Activated CD4-positive, alpha-beta T cell treated with anti-CD3 and anti-CD28 coated beads for 36 hours (primary cell): ENCODE measurements around the gene ZNF335. TPM values are rescaled to one million over a fixed set of nuclear protein-coding genes. Genes with fewer than 3 reads are reported as not detected.

Experiments used
- ATAC-seq: fragments of 200-7000 bp; cut with Tn5 transposase; one replicate; pipeline ENCODE4 v1.10.0; 2021; ENCODE audit warnings: mild to moderate bottlenecking, moderate library complexity
- CTCF ChIA-PET: fragments of 350-600 bp; sonication (Branson Sonifier 250); formaldehyde crosslinking; loops from one replicate; lab custom pipeline; 2021; ENCODE audit warnings: antibody characterized with exemption; lab: Charles Lee
- POLR2A ChIA-PET: fragments of 350-600 bp; sonication (Branson Sonifier 250); formaldehyde crosslinking; loops from one replicate; lab custom pipeline; 2021; ENCODE audit warnings: antibody characterized with exemption, inconsistent platforms; lab: Charles Lee
- DNase-seq: peaks from one replicate; pipeline ENCODE4 v3.0.0-alpha.2; 2020
- H3K27ac Mint-ChIP-seq: one replicate; pipeline ENCODE4 v1.8.0; 2021; ENCODE audit warnings: mixed read lengths
- H3K27me3 Mint-ChIP-seq: one replicate; pipeline ENCODE4 v1.8.0; 2021; ENCODE audit warnings: mixed read lengths
- H3K36me3 Mint-ChIP-seq: one replicate; pipeline ENCODE4 v1.8.0; 2021; ENCODE audit warnings: low read depth, mixed read lengths
- H3K4me1 Mint-ChIP-seq: one replicate; pipeline ENCODE4 v1.8.0; 2021; ENCODE audit warnings: mixed read lengths
- H3K4me3 Mint-ChIP-seq: one replicate; pipeline ENCODE4 v1.8.0; 2021; ENCODE audit warnings: mild to moderate bottlenecking, moderate library complexity, mixed read lengths
- H3K9me3 Mint-ChIP-seq: one replicate; pipeline ENCODE4 v1.8.0; 2021; ENCODE audit warnings: low read depth, mixed read lengths
- intact Hi-C, 2 experiments: fragments of 100-400 bp; cut with DNase I in 1 of 2; cut with micrococcal nuclease in 1 of 2; formaldehyde crosslinking; loops; one replicate each; pipeline versions ENCODE4 v1.14.2 to v1.15.1; 2022 to 2024; cut with DNase I, micrococcal nuclease
- total RNA-seq, 2 experiments: library from RNA; stranded (reverse); gene quantifications; one replicate each; pipeline ENCODE4 v1.2.3, GENCODE V29; 2021

The ZNF335 gene
- total RNA-seq, 2 experiments from 2014 or later: 27.4 to 28.9 TPM

DNA sequence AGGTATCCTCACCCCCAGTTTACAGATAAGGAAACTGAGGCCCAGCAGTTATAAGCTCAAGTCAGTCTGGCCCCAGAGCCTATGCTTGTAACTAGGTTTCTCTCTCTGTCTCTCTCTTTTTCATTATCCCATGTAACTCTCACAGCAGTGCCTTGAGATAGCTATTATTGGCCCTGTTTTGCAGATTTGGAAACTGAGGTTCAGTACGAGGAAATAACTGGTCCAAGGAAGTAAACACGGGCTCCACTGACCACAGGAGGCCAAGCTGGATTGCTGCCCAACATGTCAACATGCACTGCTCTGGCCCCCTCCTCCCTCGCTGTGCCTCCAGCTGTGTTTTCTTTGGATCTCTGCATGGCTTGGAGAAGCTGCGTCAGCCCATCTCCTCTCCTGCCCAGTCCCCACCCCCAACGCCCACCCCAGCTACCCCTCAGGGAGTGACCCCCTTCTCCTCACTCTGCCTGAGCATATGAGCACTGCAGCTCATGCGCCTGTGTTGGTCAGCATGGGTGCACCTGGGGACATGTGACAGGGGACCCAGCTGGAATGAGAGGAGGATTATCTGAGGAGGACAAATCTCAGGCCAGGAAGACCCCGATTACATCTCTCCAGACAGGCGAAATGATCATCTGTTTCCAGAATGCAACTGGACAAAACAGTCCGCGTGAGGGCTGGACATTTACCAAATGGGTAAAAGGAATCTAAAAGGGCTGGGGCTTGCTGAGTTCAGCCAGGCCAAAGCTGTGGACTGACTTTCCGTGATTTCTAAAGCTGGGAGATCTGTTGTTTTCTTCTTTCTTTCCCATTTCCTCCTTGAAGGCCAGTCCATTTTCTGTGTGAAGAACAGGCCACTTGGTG, 52.2 kb downstream of the ZNF335 start:
- Mint-ChIP-seq H3K27me3 (peaks cover 16% of the 10 kb centered on the region), H3K27ac (no peak overlapping the region), H3K4me1 (peaks cover 5% of the 10 kb centered on the region), H3K9me3 (no peaks in the 10 kb centered on the region), H3K4me3 (no peak overlapping the region), H3K36me3 (no peaks in the 10 kb centered on the region)
- ATAC-seq (no peak), DNase-seq (no peak)
- POLR2A ChIA-PET: interaction anchor here (0.6 kb wide), 1 partner anchor 599 kb away, joined by 3 read pairs; no protein-coding TSS in a partner anchor
- intact Hi-C loops: no loop called here
- CTCF ChIA-PET: interaction anchor here (0.5 to 1.4 kb wide), 4 partner anchors 9 to 50 kb away, joined by 3 to 5 read pairs (median 4); partner anchors contain the start of genes CTSA and NEURL2

DNA sequence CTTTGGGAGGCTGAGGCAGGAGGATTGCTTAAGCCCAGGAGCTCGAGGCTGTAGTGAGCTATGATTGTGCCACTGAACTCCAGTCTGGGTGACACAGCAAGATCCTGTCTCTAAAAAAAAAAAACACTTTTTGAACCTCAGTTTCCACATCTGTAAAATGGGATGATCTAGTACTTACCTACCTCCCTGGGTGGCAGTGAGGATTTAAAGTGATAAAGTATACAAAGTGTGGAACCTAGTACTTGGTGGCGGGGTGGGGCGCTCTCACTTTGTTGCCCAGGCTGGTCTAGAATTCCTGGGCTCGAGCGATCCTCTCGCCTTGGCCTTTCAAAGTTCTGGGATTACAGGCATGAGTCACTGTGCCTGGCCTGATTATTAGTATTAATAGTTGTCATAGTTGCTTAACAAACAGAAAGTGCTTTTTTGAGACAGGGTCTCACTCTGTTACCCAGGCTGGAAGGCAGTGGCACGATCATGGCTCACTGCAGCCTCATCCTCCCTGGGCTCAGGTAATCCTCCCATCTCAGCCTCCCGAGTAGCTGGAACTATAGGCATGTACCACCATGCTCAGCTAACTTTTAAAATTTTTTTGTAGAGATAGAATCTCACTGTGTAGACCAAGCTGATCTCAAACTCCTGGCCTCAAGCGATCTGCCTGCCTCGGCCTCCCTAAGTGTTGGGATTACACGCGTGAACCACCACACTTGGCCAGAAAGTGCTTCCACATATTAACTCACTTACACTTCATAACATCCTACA, 53.0 kb downstream of the ZNF335 start:
- ChIA-PET POLR2A (no interaction called here), CTCF (interaction anchor here (1.0 to 1.1 kb wide), 2 partner anchors 9 to 482 kb away, joined by 3 to 4 read pairs; no protein-coding TSS in a partner anchor)
- peaks cover 24% of the 10 kb centered on the region for H3K27me3 Mint-ChIP-seq
- ATAC-seq (no peak), DNase-seq (no peak)
- no peaks in the 10 kb centered on the region for H3K9me3 Mint-ChIP-seq
- no peak overlapping the region for H3K4me3 Mint-ChIP-seq
- intact Hi-C loops: no loop called here
- H3K4me1 Mint-ChIP-seq: peaks cover 4% of the 10 kb centered on the region
- no peak overlapping the region for H3K27ac Mint-ChIP-seq
- H3K36me3 Mint-ChIP-seq: no peaks in the 10 kb centered on the region

DNA sequence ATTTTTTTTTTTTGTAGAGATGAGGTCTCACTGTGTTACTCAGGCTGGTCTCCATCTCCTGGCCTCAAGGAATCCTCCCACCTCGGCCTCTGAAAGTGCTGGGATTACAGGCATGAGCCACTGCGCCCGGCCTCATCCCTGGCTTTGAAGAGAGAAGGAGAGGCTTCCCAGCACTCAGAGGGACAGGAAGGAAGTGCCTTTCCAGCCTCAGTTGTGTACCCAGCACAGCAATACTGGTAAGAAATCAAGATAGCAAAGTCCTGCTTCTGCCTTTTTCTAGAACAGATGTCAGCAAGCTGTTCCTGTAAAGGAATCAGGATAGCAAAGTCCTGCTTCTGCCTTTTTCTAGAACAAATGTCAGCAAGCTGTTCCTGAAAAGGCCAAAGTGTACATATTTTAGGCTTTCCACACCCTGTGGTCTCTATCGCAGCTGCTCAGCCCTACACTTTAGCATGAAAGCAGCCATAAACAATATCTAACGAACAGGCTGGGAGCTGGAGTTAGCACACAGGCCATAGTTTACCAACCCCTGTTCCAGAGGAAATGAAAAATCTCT, 53.7 kb downstream of the ZNF335 start:
- H3K27ac Mint-ChIP-seq: no peak overlapping the region
- ChIA-PET CTCF (interaction anchor here (1.0 to 1.1 kb wide), 2 partner anchors 9 to 482 kb away, joined by 3 to 4 read pairs; no protein-coding TSS in a partner anchor), POLR2A (interaction anchor here (0.6 to 0.7 kb wide), 3 partner anchors 10 to 20 kb away, joined by 3 to 6 read pairs (median 5); partner anchors contain the start of gene PCIF1)
- no peak for ATAC-seq
- peaks cover 25% of the 10 kb centered on the region for H3K27me3 Mint-ChIP-seq
- H3K36me3 Mint-ChIP-seq: no peaks in the 10 kb centered on the region
- no peak overlapping the region for H3K4me3 Mint-ChIP-seq
- H3K4me1 Mint-ChIP-seq: peaks cover 4% of the 10 kb centered on the region
- intact Hi-C loops: no loop called here
- H3K9me3 Mint-ChIP-seq: no peaks in the 10 kb centered on the region
- DNase-seq: no peak

DNA sequence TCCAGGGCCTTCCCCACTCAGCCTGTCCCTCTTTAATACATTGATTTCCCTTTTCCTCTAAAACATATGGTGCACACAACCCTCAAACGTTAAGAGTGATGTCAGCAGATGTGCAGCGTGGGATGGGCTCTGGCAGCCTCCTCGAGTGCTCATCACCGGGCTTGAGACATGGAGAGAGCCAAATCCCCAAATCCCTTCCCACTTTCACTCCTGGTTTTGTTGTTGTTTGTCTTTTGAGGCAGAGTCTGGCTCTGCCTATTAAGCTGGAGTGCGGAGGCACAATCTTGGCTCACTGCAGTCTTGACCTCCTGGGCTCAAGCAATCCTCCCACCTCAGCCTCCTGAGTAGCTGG, 54.2 kb downstream of the ZNF335 start:
- ATAC-seq (no peak), DNase-seq (no peak)
- CTCF ChIA-PET: interaction anchor here (1.0 kb wide), 1 partner anchor 10 kb away, joined by 4 read pairs; no protein-coding TSS in a partner anchor
- Mint-ChIP-seq H3K4me3 (no peak overlapping the region), H3K36me3 (no peaks in the 10 kb centered on the region), H3K27me3 (peaks cover 26% of the 10 kb centered on the region), H3K9me3 (no peaks in the 10 kb centered on the region), H3K4me1 (peaks cover 5% of the 10 kb centered on the region), H3K27ac (no peak overlapping the region)
- intact Hi-C loops: no loop called here
- POLR2A ChIA-PET: interaction anchor here (0.6 to 0.7 kb wide), 3 partner anchors 10 to 19 kb away, joined by 3 to 6 read pairs (median 5); partner anchors contain the start of gene PCIF1

DNA sequence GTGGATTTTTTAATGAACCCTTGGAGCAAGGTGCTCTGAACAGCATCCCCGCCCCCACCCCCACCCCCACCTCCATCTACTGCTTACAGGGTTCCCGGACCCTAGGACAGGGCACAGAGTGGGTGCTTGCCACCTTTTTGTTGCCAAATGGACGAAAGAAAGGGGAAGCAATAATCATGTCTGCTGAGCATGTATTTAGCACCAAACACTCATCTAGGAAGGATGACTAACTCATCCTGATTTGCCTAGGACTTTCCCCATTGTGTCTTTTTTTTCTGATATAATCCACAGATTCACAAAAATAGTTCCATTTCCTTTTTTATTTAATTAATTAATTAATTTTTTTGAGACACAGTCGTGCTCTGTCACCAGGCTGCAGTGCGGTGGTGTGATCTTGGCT, 58.9 kb downstream of the ZNF335 start:
- peaks cover 16% of the 10 kb centered on the region for H3K4me1 Mint-ChIP-seq
- H3K27ac Mint-ChIP-seq: no peak overlapping the region
- H3K9me3 Mint-ChIP-seq: no peaks in the 10 kb centered on the region
- DNase-seq: no peak
- no peak for ATAC-seq
- intact Hi-C loops: no loop called here
- no peaks in the 10 kb centered on the region for H3K36me3 Mint-ChIP-seq
- peaks cover 24% of the 10 kb centered on the region for H3K27me3 Mint-ChIP-seq
- no peak overlapping the region for H3K4me3 Mint-ChIP-seq
- POLR2A ChIA-PET: no interaction called here
- CTCF ChIA-PET: no interaction called here

DNA sequence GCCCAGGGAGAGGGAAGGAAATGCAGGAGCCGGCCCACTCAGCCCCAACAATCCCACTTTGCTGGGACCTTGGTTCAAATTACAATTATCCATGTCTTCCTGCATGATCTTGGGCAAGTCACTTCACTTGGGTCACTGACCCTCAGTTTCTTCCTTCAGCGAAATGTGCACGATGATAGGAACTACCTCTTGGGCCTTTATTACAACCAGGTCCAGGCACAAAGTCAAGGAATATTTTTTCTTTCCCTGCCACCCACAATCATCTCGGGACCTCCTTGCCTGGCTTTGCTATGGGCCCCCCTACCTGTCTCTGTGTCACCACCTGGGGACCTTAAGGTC, 59.7 kb downstream of the ZNF335 start:
- Mint-ChIP-seq H3K9me3 (no peaks in the 10 kb centered on the region), H3K36me3 (no peaks in the 10 kb centered on the region), H3K27ac (no peak overlapping the region), H3K4me3 (peak overlapping the region; percentile 68), H3K4me1 (peaks cover 16% of the 10 kb centered on the region), H3K27me3 (peaks cover 21% of the 10 kb centered on the region)
- CTCF ChIA-PET: no interaction called here
- intact Hi-C loops: no loop called here
- DNase-seq (no peak), ATAC-seq (no peak)
- POLR2A ChIA-PET: no interaction called here

DNA sequence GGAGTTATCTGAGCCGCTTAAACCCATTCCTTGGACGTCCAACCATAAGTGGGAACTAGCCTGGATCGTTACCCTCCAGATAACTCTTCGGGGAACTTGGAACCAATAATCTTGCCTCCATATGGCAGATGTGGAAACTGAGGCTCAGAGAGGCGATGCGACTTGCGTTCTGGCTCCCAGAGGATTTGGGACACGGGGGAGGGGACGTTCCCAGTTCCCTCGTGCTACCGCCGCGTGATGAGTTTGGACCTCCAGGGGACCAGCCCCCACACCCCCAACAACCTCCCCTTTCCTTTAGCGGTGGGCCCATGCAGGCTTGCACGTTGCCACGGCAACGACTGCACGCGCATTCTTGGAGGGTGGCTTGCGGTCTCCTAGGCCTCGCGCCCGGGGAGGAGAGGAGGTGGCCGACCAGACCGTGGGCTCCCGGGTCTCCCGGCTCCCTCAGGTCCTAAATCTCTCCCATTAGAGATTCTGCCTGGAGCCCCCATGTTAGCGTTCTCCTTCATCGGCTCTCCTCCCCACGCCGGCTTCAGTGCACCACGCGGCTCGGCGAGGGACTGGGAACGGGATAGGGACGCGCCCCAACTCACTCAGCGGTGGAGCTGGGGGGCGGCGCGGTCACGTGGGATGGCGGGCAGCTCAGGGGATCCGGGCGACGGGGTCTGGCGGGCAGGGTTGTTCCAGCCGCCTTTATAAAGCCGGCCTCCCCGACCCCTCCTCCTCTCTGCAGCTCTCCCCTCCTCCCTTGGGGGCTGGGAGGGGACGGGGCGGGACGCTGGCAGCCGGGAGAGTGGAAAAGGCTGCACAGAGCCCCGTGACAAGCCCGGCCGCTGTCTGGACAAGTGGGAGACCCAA, 60.3 kb downstream of the ZNF335 start, which contains the start of gene PLTP:
Gene PLTP, minus strand, starts transcription at position 670 of the 858 bp plus-strand sequence. CDS start 703 bp downstream, outside the sequence.
- ATAC-seq: no peak
- Mint-ChIP-seq H3K36me3 (no peaks in the 10 kb centered on the region), H3K27ac (peak within 1 kb of the TSS; percentile 71), H3K9me3 (no peaks in the 10 kb centered on the region), H3K4me1 (peaks cover 16% of the 10 kb centered on the region), H3K4me3 (peak within 1 kb of the TSS; percentile 68), H3K27me3 (peaks cover 19% of the 10 kb centered on the region)
- ChIA-PET CTCF (interaction anchor here (1.0 to 1.1 kb wide), 2 partner anchors 23 to 61 kb away, joined by 3 to 5 read pairs; no protein-coding TSS in a partner anchor), POLR2A (no interaction called here)
- intact Hi-C loops: loop anchor here (1.0 kb wide), 6 partner anchors 20 to 453 kb away; partner anchors contain the start of genes ACOT8 (in 2 of the 2), ZSWIM3 (in 2 of the 2), CTSA (in 1 of the 2) and NEURL2 (in 1 of the 2)
- peak; percentile 50 for DNase-seq

DNA sequence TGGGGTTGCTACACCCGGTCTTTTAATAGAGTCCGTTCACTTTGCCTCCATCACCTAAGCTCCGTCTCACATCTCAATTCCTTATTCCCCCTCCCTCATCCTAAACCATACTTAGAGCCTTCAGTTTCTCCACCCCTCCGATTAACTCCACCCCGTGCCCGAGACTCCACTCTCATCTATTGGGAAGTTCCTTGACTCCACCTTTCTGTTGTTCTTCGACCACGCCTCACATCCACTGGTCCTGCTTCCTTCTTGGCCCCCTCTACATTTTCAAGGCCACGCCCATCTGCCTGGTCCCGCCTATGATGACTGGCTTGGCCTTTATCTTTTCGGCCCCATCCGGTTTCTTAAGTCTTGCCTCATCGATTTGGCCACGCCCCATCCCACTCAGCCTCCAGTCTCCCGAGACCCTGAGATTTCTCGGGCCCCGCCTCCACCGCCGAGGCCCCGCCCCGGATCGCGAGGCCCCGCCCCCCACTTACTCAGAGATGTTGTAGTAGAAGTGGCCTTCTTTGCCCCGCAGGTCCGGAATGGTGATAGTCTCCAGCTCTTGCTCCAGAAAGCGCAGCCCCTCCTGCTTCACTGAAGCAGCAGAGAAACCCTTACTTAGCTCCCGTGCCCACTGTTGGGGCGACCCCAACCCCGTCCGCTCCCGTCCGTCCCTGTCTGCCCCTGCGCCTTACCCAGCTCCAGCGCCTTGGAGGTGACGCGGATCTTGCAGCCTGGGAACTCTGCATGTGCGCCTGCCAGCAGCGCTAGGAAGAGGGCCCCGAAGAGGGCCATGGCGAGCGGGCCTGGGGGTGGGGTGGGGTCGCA, 61.1 kb downstream of the ZNF335 start:
- ATAC-seq: peak; percentile 92
- Mint-ChIP-seq H3K9me3 (no peaks in the 10 kb centered on the region), H3K4me1 (peaks cover 16% of the 10 kb centered on the region), H3K36me3 (no peaks in the 10 kb centered on the region), H3K27ac (peak overlapping the region; percentile 80), H3K27me3 (peaks cover 12% of the 10 kb centered on the region), H3K4me3 (peak overlapping the region; percentile 68)
- ChIA-PET CTCF (interaction anchor here (0.7 to 1.5 kb wide), 5 partner anchors 9 to 112 kb away, joined by 3 to 5 read pairs (median 3); no protein-coding TSS in a partner anchor), POLR2A (interaction anchor here (0.7 kb wide), 1 partner anchor 33 kb away, joined by 5 read pairs; no protein-coding TSS in a partner anchor)
- DNase-seq: peak; percentile 98
- intact Hi-C loops: loop anchor here (1.0 kb wide), 7 partner anchors 20 to 453 kb away; partner anchors contain the start of genes ACOT8 (in 2 of the 2), UBE2C (in 2 of the 2), ZSWIM3 (in 2 of the 2) and CTSA (in 1 of the 2)

DNA sequence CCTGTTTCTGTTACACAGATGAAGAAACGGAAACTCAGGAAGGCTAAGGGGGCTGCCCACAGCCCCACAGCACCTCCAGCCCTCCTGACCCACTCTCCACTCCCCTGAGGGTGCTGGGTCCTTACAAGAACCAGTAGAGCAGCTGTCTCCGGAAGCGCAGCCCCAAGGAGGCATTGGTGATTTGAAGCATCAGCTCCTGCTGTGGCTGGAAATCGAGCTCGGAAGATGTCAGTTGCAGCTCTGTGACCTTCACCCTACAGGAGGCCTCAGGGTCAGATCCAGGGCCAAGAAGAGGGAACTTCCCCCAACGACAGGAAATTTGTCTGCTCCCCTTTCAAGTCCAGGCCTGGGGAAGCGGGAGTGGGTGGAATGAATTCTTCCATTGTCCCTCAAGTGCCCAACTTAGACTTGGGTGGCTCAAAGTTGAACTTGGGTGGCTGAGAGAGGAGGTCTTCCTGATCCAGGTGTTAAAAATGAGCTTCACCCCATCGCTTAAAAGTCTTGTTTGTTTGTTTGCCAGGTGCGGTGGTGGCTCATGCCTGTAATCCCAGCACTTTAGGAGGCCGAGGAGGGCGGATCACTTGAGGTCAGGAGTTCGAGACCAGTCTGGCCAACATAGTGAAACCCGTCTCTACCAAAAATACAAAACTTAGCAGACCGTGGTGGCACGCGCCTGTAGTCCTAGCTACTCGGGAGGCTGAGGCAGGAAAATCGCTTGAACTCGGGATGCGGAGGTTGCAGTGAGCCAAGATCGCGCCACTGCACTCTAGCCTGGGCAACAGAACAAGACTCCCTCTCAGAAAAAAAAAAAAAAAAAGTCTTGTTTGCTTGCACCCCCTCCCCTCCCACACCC, 62.0 kb downstream of the ZNF335 start:
- no peak for ATAC-seq
- peaks cover 16% of the 10 kb centered on the region for H3K4me1 Mint-ChIP-seq
- no peak overlapping the region for H3K27ac Mint-ChIP-seq
- H3K4me3 Mint-ChIP-seq: peak overlapping the region; percentile 68
- ChIA-PET POLR2A (interaction anchor here (0.7 kb wide), 1 partner anchor 34 kb away, joined by 5 read pairs; no protein-coding TSS in a partner anchor), CTCF (interaction anchor here (1.1 to 1.5 kb wide), 3 partner anchors 21 to 111 kb away, joined by 3 to 5 read pairs (median 4); no protein-coding TSS in a partner anchor)
- DNase-seq: no peak
- H3K36me3 Mint-ChIP-seq: no peaks in the 10 kb centered on the region
- no peaks in the 10 kb centered on the region for H3K9me3 Mint-ChIP-seq
- intact Hi-C loops: loop anchor here (1.0 kb wide), 3 partner anchors 25 to 98 kb away; partner anchors contain the start of genes UBE2C (in 1 of the 2) and ZSWIM1 (in 1 of the 2)
- H3K27me3 Mint-ChIP-seq: peaks cover 12% of the 10 kb centered on the region
